Amygdala (tissue), 56 donors: ENCODE measurements around the gene NAPEPLD.
"Not testable (repeated sequence)": the region's sequence is repeated elsewhere in the genome, so short reads cannot be mapped to it uniquely, and the experiment has no call there.

Experiments
- DNase-seq, 56 donors: peaks; one replicate each; lab custom pipeline; 2025; lab: John Stamatoyannopoulos, UW

NAPEPLD gene

GRCh38 chr7:103148131-103148993, 537 bp downstream of the NAPEPLD start:
- no peak for DNase-seq

GRCh38 chr7:103144754-103145153, 4.1 kb downstream of the NAPEPLD start:
- not testable (repeated sequence) for DNase-seq

- no peak for DNase-seq
These were observed 5.0 kb downstream of the NAPEPLD start for GRCh38 chr7:103143868-103144267.

GRCh38 chr7:103142494-103142893, 6.4 kb downstream of the NAPEPLD start:
- DNase-seq: no peak

- DNase-seq: no peak
These were observed 7.0 kb downstream of the NAPEPLD start for GRCh38 chr7:103141753-103142404.

GRCh38 chr7:103140685-103141084, 8.2 kb downstream of the NAPEPLD start:
- no peak for DNase-seq

- no peak for DNase-seq
These were observed 8.8 kb downstream of the NAPEPLD start for GRCh38 chr7:103140061-103140460.

GRCh38 chr7:103134836-103135554, 13.9 kb downstream of the NAPEPLD start:
- DNase-seq: no peak

- no peak for DNase-seq
These were observed 15.8 kb downstream of the NAPEPLD start for GRCh38 chr7:103132995-103133688.

- DNase-seq: no peak
These were observed 17.8 kb downstream of the NAPEPLD start for GRCh38 chr7:103130901-103131624.

GRCh38 chr7:103129702-103130549, 19.0 kb downstream of the NAPEPLD start:
- no peak for DNase-seq

GRCh38 chr7:103127006-103127405, 21.9 kb downstream of the NAPEPLD start:
- peak in 6 of 56 donors; percentile 16 to 68 (median 31) for DNase-seq

- DNase-seq: no peak
These were observed 24.4 kb downstream of the NAPEPLD start for GRCh38 chr7:103124429-103124979.

GRCh38 chr7:103123529-103123928, 25.4 kb downstream of the NAPEPLD start:
- no peak for DNase-seq

- DNase-seq: no peak
These were observed 27.3 kb downstream of the NAPEPLD start for GRCh38 chr7:103121641-103122040.

- no peak for DNase-seq
These were observed 28.5 kb downstream of the NAPEPLD start for GRCh38 chr7:103120362-103120761.

- no peak for DNase-seq
These were observed 29.1 kb downstream of the NAPEPLD start for GRCh38 chr7:103119791-103120291.

- no peak for DNase-seq
These were observed 31.4 kb downstream of the NAPEPLD start for GRCh38 chr7:103117465-103117864.
